Astrocyte (in vitro differentiated cells and primary cell): Measurements from ENCODE around the gene CPO.

Experiments
- CTCF ChIP-seq: IDR thresholded peaks from 2 replicates; pipeline ENCODE4 v1.5.1; 2011; ENCODE audit warnings: low read depth, mild to moderate bottlenecking, inconsistent platforms, low read length, moderate library complexity; ENCODE audit not compliant: insufficient read depth
- EZH2 ChIP-seq: IDR thresholded peaks from 2 replicates; pipeline ENCODE4 v1.6.1; 2012; ENCODE audit warnings: mild to moderate bottlenecking, low read length, inconsistent platforms; ENCODE audit not compliant: insufficient read depth

GRCh38 chr2:207012461-207012860, 73.1 kb downstream of the CPO start:
- TF ChIP-seq CTCF = no peak
- TF ChIP-seq EZH2 = no peak
